ENCODE data around the gene LTO1. TPM values are rescaled to one million over a fixed set of nuclear protein-coding genes. Genes with fewer than 3 reads are reported as not detected.

The LTO1 gene
- total RNA-seq, 1 experiment from 2014 or later = 18.6 TPM

GRCh38 chr11:69682221-69682620, 7.1 kb upstream of the LTO1 start:
- peak; percentile 52 for DNase-seq (ENCODE audit: low read depth)

GRCh38 chr11:69680688-69681087, 5.5 kb upstream of the LTO1 start:
- no peak for DNase-seq (ENCODE audit: low read depth)

DNA sequence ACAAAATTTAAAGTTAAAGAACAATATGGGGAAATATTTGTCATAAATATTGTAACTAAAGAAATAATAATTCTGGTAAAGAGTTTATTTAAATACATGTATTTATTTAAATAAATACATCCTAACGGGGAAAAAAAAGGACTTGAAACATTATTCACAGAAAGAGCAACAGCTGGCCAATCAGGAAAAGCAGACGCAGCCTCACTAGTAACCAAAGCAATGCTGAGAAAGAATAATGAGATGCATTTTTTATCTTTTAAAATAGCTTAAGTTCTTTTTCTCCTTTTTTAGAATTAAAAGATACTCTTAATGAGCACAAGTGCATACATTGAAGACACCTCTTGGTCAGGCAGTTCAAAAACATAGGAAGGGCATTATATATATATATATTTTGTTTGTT, 2.6 kb upstream of the LTO1 start:
- DNase-seq (ENCODE audit: low read depth) = no peak

- DNase-seq (ENCODE audit: low read depth) = peak; percentile 44
Measured at GRCh38 chr11:69674267-69674885, 777 bp downstream of the LTO1 start.

GRCh38 chr11:69671734-69672465, 3.3 kb downstream of the LTO1 start:
- no peak for DNase-seq (ENCODE audit: low read depth)

DNA sequence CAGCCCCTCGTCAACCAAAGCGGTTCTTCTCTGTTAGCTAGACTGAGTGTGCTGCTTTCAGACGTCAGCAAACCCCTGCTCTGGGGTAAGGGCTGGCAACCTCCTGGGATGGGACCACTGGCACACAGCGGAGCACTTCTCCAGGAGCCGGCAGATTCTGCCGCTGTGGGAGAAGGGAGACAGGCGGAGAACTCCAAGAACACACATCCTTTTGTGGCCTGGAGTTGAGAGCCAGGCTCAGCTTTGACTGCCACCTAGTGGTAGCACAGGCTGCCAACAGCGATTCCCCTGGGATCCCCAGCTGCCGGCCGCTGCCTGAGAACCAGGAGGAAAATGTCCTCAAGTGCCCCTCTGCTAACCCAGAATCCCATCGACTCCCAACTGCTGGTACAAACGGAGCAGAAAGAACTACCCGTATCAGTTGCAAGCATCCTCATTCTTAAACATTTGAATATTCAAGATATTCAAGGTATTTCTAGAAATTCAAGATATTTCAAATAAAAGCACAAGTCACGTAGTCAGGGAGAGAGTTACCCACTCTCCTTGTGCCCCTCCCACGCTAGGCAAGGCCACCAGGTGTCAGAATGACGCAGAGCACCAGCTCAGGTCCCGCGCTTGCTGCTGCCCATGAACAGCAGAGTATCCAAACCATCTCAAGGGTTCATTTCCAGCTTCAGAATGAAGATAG, 4.9 kb downstream of the LTO1 start:
- peak; percentile 80 for DNase-seq (ENCODE audit: low read depth)

GRCh38 chr11:69669486-69669885, 5.7 kb downstream of the LTO1 start:
- DNase-seq (ENCODE audit: low read depth) = no peak

DNA sequence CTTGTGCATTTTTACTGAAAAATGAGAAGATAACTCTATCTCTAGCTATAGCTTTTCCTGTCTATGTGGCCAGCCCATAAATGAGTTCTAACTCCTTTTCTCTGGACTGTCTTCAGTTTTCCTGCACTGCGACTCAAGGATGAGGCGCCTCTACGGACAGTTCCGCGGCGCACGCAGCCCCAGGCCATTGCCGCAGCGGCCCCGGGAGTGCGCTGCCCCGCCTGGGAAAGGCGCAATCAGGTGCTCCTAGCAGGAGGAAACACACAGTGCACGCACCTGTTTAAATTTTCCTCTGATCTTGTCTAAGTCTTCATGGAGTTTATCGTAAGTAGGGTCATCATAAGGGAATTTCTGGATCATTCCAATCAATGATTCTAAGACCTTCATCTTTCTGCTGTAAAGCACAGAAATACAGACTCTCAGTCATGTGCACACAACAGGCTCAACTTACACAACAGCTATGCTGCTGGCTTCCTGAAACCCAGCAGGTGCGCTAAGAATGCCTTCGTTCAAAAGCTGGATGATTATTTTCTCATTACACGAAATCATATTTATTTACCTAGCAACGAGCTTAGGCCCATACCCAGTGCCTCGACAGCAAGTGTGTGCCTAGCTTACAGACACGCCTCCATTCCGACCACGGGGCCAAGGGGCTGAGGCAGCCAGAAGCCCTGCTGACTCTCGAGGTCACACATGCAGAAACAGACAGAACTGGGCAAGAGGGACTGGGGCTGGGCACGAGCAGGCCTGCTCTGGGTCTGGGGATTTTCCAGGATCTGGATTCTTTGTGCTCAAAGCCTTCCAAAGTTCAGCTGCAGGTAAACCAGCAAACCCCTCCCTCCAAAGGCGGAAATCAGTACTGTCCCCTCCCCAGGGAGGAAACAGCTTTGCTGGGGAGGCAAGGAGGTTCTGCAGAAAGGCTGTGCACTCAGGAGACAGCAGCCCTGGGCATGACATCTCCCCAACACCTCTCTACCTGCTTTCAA, 7.2 kb downstream of the LTO1 start:
- no peak for DNase-seq (ENCODE audit: low read depth)

DNA sequence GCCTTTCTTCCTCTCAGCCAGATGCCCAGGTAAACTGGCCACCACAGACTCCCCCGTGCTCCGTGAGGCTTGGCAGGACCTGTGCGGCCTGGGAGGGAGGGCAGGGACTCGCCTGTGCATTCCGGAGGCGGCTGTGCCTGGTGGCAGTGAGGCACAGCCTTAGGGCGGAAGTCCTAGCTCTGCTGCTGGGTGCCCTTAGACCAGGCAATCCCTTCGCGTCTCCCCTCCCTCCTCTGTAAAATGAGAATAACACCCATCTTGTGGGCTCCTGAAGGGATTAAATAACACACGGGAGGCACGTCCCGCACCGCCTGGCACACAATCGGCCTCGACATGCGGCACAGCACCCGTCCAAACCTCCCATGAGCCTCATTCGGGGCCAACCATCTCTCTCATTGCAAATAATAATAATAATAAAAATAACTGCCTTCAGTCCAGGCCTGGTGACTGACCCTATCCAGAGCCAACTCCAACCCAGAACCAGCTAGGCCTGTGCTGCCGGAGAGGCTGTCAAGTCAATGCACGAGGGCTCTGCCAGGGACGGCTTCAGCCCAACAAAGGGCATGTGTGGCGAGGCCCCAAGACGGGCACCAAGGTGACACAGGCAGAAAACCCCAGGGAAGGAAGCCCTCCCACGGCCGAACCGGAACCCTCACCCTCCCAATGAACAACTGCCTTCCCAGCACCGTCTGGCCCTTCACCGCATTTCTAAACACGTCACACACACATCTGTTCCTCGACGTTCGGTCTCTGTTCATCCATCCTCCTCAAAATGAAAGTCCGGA, 8.2 kb downstream of the LTO1 start:
- no peak for DNase-seq (ENCODE audit: low read depth)

- no peak for DNase-seq (ENCODE audit: low read depth)
Measured at GRCh38 chr11:69666261-69666660, 8.9 kb downstream of the LTO1 start.

GRCh38 chr11:69665669-69666068, 9.5 kb downstream of the LTO1 start:
- DNase-seq (ENCODE audit: low read depth) = no peak

- DNase-seq (ENCODE audit: low read depth) = no peak
Measured at GRCh38 chr11:69664901-69665300, 10.3 kb downstream of the LTO1 start.

- no peak for DNase-seq (ENCODE audit: low read depth)
Measured at GRCh38 chr11:69664103-69664775, 10.9 kb downstream of the LTO1 start.

DNA sequence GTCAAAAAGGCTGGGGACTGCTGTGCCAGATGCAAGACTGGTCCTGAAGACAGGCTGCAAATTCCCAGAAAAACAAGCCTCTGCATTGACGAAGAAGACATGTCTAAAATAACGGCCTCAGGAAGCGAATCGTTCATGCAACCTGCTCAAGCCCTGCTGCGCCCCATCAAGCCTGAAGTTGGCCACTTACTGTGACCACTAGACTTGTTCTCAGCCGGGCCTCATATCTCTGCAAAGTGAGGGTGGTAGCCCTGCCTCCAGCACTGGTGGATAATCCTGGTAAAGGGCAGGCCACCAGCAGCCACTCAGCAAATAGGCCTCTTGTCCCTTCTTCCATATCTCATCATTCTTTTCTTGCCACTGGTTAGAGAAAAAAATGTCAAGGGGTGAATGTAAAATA, 11.8 kb downstream of the LTO1 start:
- no peak for DNase-seq (ENCODE audit: low read depth)

DNA sequence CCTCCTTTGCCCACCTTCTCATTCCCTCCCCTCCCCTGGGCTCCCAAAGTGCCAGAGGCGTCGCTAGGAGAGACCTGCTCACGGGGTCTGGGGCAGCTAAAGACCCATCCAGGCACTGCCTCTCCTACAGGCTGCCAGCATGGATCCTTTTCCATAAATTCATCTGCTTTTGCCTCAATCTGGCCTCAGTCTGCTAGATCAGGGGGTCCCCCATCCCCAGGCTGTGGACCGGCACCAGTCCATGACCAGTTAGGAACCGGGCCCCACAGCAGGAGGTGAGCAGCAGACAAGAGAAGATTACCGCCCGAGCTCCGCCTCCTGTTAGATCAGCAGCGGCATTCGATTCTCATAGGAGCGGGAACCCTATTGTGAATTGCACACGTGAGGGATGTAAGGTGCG, 12.3 kb downstream of the LTO1 start:
- no peak for DNase-seq (ENCODE audit: low read depth)

GRCh38 chr11:69662021-69662698, 13.0 kb downstream of the LTO1 start:
- DNase-seq (ENCODE audit: low read depth) = no peak

DNA sequence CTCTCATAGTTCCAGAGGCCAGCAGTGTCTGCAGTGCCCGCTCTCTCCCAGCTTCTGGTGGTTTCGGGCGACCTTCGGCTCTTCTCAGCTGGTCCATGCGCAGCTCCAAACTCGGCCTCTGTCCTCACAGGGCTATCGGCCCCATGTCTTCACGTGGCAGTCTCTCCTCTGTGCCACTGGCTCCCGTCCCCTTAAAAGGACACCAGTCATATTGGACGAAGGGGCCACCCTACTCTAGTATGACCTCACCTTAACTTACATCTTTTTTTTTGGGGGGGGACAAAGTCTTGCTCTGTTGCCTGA, 13.8 kb downstream of the LTO1 start:
- no peak for DNase-seq (ENCODE audit: low read depth)

- no peak for DNase-seq (ENCODE audit: low read depth)
Measured at GRCh38 chr11:69660001-69660500, 15.1 kb downstream of the LTO1 start.

- DNase-seq (ENCODE audit: low read depth) = no peak
Measured at GRCh38 chr11:69659591-69659990, 15.6 kb downstream of the LTO1 start.

Data from HT1080 (cell line).